ENCODE results near the gene PLEKHN1.

The PLEKHN1 gene

GRCh38 chr1:931380-932172 is 34.7 kb upstream of the PLEKHN1 start:
- DNase-seq, result no peak

- no peak for DNase-seq
Observed at GRCh38 chr1:932173-932510, 34.1 kb upstream of the PLEKHN1 start.

- DNase-seq, result no peak
Observed at GRCh38 chr1:932776-933602, 33.3 kb upstream of the PLEKHN1 start.

GRCh38 chr1:933603-933940 is 32.7 kb upstream of the PLEKHN1 start:
- no peak for DNase-seq

GRCh38 chr1:934991-935750 is 31.1 kb upstream of the PLEKHN1 start:
- no peak for DNase-seq

- DNase-seq, result no peak
Observed at GRCh38 chr1:935751-936231, 30.5 kb upstream of the PLEKHN1 start.

- DNase-seq, result no peak
Observed at GRCh38 chr1:936348-937264, 29.7 kb upstream of the PLEKHN1 start.

GRCh38 chr1:937521-937920 is 28.8 kb upstream of the PLEKHN1 start:
- no peak for DNase-seq

GRCh38 chr1:938088-938683 is 28.1 kb upstream of the PLEKHN1 start:
- DNase-seq, result no peak

- no peak for DNase-seq
Observed at GRCh38 chr1:938711-939489, 27.4 kb upstream of the PLEKHN1 start.

GRCh38 chr1:939511-940106 is 26.7 kb upstream of the PLEKHN1 start:
- DNase-seq, result no peak

GRCh38 chr1:940107-941014 is 25.9 kb upstream of the PLEKHN1 start:
- DNase-seq, result peak; percentile 50

- DNase-seq, result no peak
Observed at GRCh38 chr1:941015-941587, 25.2 kb upstream of the PLEKHN1 start.

- peak; percentile 43 for DNase-seq
Observed at GRCh38 chr1:941588-942383, 24.5 kb upstream of the PLEKHN1 start.

- no peak for DNase-seq
Observed at GRCh38 chr1:942411-942821, 23.9 kb upstream of the PLEKHN1 start.

- no peak for DNase-seq
Observed at GRCh38 chr1:942864-943533, 23.3 kb upstream of the PLEKHN1 start.

GRCh38 chr1:943545-944340 is 22.5 kb upstream of the PLEKHN1 start:
- DNase-seq, result no peak

Measured in activated T-cell treated with anti-CD3 and anti-CD28 coated beads, Interleukin-2, amount 50 U/mL, for 1 hour (primary cell).